ENCODE measurements around the gene RABL2B.

RABL2B gene

DNA sequence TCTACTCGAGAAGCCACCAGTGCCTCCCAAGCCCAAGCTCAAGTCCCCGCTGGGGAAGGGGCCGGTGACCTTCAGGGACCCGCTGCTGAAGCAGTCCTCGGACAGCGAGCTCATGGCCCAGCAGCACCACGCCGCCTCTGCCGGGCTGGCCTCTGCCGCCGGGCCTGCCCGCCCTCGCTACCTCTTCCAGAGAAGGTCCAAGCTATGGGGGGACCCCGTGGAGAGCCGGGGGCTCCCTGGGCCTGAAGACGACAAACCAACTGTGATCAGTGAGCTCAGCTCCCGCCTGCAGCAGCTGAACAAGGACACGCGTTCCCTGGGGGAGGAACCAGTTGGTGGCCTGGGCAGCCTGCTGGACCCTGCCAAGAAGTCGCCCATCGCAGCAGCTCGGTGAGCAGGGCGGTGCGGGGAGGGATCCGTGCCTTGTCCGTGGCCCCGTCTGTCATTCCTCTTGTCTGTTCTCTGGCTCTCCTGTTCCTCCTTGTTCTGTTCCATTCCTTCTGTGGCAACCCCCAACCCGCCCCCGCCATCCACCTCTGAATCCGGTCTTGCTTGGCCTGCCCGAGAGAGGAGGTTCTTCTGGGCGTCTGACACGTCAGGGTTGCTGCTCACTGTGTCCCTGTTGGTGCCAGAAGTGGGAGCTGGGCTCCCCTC lies 61.3 kb downstream of the RABL2B start:
- DNase-seq = no peak

DNA sequence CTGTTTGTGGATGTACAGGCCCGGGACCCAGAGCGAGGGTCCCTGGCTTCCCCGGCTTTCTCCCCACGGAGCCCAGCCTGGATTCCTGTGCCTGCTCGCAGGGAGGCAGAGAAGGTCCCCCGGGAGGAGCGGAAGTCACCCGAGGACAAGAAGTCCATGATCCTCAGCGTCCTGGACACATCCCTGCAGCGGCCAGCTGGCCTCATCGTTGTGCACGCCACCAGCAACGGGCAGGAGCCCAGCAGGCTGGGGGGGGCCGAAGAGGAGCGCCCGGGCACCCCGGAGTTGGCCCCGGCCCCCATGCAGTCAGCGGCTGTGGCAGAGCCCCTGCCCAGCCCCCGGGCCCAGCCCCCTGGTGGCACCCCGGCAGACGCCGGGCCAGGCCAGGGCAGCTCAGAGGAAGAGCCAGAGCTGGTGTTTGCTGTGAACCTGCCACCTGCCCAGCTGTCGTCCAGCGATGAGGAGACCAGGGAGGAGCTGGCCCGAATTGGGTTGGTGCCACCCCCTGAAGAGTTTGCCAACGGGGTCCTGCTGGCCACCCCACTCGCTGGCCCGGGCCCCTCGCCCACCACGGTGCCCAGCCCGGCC lies 62.1 kb downstream of the RABL2B start:
- no peak for DNase-seq

DNA sequence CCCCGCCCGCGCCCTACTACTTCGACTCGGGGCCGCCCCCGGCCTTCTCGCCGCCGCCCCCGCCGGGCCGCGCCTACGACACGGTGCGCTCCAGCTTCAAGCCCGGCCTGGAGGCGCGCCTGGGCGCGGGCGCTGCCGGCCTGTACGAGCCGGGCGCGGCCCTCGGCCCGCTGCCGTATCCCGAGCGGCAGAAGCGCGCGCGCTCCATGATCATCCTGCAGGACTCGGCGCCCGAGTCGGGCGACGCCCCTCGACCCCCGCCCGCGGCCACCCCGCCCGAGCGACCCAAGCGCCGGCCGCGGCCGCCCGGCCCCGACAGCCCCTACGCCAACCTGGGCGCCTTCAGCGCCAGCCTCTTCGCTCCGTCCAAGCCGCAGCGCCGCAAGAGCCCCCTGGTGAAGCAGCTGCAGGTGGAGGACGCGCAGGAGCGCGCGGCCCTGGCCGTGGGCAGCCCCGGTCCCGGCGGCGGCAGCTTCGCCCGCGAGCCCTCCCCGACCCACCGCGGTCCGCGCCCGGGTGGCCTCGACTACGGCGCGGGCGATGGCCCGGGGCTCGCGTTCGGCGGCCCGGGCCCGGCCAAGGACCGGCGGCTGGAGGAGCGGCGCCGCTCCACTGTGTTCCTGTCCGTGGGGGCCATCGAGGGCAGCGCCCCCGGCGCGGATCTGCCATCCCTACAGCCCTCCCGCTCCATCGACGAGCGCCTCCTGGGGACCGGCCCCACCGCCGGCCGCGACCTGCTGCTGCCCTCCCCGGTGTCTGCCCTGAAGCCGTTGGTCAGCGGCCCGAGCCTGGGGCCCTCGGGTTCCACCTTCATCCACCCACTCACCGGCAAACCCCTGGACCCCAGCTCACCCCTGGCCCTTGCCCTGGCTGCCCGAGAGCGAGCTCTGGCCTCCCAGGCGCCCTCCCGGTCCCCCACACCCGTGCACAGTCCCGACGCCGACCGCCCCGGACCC lies 62.9 kb downstream of the RABL2B start:
- DNase-seq = no peak

DNA sequence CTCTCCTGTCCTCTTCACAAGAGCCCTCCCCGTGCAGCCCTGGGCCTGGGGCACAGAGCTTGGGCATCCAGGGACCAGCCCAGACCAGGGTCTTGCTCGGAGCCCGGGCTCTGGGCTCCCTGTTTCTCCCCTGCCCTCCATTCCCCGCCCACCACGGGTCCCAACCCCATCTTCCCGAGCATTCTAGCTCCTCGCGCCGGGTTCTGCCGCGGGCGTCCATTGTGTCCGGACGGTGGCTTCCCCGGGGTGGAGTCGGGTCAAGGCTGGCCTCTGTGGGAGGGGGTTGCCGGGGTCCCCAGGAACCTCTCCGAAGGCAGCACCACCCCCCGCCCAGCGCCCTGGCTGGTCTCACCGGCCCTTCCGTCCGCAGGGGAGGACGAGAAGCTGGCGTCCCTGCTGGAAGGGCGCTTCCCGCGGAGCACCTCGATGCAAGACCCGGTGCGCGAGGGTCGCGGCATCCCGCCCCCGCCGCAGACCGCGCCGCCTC lies 63.6 kb downstream of the RABL2B start:
- DNase-seq = no peak

DNA sequence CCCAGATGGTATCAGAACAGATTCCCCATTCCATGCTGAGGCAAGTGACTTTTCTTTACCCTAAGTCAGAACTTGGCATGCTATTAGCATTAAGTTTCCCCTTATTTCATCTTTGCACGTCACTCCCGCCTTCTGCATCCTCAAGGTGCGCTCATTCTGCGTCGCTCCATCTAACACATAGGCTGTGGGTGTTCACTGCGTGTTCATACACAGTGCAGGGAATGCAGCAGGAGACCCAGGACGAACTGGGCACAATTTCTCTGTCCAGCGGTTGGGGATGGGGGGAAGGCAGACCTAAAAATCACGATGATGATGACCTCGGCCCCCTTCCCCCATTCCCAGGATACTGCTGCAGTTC lies 65.1 kb downstream of the RABL2B start:
- DNase-seq = no peak

DNA sequence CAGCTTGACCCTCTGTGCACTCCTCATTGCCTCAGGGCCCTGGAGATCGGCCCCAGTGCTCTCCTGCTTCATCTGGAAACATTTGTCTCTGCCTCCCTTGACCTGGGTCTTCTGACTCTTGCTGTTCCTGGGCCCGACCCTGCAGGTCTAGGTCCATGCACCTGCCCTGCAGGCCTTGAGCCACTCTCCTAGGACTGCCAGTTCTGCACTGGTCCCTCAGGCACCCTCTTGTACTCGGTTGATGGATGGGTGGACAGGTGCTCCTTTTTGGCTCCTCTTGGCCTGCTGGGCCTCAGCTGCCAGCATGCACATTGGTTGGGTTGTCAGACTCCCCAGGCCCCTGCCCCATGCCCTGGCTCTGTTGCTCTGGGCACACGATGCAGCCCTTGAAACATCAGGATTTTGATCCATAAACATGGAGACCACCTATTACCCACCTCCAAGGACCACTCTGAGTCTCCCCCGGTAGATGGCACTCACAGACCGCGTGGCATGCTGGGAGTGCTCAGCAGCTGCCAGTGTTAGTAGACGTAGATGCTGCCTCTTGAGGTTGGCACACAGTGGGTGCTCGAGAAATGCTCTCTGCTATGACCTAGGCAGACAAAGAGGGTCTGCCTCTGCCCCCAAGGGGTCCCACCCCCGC lies 65.6 kb downstream of the RABL2B start:
- DNase-seq = no peak

All from NCI-H510A (cell line).